HG03066 (cell line): ENCODE results near the gene JMJD1C.
"Not testable (repeated sequence)": the region's sequence is repeated elsewhere in the genome, so short reads cannot be mapped to it uniquely, and the experiment has no call there.

ENCODE experiments used
- ATAC-seq: cut with Tn5 transposase; IDR thresholded peaks from one replicate; pipeline ENCODE4 v1.9.1; 2021; ENCODE audit warnings: low read depth; ENCODE audit not compliant: unreplicated experiment

JMJD1C gene

DNA sequence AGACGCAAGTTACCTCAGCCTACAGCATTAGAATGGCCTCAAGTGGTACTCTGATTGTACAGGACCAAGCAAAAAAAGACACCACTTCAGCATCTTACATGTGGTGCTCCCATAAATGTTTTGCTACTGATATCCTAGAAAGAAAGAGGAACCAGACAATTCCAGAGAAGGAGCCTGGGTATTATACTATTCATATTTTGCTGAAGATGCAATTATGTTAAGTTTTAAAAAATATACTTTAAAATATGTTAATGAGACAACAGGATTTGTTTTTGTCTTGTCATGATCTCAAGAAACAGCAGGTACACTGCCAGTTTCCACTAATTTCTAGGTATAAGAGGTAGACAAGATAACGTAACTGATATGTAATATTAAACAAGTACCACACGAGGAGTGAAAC, 92.6 kb downstream of the JMJD1C start:
- no peak for ATAC-seq

DNA sequence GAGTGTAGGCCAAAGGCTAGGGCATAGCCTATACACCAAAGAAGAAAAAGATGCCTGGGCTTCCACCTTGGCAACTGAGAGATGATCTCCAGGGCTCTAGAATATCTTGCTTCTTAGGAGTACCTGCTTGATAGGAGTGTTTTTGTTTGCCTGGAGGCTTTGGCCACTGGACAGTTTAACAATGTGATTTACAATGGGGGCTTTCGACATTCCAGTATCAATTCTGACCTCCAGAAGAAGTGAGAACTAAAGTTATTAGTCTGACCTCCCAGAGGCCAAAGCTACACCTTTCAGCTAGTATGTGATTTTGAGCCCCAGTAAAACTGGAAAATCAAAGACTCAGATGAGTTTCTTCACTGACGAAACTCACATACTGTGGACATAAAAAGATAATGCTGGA, 96.1 kb downstream of the JMJD1C start:
- no peak for ATAC-seq

DNA sequence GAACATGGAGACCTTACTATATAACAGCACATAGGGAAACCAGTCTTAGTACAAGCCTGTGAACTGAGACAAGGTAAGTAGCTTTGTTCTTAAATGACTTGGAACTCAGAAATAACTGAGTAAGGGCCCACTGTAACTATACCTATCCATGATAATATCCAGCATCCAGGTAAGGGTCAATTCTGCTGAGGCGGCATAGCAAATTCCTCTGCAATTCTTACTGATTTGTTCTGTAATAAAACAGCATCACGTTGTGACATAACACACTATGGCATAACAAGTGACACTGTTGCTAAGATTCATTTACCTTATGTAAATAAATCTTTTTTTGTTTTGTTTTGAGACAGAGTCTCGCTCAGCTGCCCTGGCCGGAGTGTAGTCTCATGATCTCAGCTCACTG, 97.4 kb downstream of the JMJD1C start:
- no peak for ATAC-seq

DNA sequence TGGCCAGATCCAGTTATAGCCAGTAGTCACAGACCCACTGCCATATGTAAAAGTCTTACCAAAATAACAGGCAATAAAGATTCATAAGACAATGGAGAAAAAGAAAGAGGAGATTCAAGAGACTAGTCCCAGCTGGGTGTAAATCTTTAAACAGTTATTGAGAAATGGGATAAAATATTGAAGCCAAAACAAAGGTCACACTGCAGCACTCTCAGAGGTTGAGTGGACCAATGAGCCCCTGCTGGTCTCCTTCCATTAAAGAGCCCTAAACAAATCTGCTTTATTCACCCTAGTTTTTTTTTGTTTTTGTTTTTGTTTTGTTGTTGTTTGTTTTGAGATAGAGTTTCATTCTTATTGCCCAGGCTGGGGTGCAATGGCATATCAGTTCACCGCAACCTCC, 98.8 kb downstream of the JMJD1C start:
- no peak for ATAC-seq

DNA sequence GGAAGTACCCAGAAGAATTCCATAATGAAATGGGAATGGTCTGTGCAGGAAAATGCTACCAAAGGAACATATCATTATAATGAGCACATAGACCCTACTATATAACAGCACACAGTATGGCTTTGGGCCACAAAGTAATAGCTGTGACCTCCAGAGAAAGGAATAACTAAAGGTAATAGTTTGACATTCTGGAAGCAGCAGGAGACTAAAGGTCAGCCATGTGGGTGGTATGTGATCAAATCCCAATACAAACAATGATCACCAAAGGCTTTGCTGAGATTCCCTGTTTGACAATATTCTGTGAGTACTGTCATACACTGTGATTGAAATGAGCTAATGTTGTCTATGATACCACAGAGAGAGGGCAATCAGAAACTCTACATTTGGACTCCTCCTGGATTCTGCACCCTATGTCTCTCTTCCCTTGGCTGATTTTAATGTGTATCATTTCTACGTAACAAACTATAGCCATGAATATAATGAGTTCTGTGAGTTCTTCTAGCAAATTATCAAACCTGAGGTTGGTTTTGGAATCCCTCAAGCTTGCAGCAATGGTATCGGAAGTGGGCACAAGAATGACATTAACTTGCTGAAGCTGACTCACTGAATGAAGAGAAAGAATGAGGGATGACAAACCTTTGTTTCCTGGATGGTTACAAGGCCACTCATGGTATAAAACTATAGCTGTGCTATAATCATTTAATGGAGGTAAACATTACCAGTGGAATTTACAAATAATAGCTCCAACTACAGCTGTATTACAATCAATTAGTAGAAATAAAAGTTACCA, 99.6 kb downstream of the JMJD1C start:
- ATAC-seq, result no peak

DNA sequence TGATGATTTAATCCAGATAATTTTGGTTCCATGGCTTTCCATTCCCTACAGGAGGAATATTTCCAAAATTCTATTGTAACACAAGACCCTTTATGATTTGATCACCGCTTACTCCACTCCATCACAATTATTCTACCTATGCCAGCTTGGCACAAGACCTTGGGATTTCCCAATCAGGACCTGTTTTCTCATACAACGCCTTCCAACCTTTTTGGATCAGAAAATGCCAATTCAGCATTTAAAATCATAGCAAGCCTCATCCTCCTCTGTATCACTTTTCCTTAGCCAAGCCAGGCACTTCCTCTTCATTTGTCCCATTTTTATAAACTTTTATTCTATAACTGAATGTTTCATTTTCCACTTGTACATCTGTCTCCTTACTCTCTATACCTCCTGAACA, 100.9 kb downstream of the JMJD1C start:
- no peak for ATAC-seq

DNA sequence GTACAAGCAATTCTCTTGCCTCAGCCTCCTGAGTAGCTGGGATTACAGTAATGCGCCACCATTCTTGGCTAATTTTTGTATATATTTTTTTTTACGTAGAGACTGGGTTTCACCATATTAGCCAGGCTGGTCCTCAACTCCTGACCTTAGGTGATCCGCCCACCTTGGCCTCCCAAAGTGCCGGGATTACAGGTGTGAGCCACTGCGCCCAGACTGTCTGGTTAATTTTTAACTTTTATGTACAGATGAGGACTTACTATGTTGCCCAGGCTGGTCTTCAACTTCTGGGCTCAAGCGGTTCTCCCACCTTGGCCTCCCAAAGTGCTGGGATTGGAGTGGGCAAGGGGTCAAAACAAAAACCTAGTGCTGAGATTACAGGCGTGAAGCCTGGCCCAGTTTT, 101.8 kb downstream of the JMJD1C start:
- no peak for ATAC-seq

DNA sequence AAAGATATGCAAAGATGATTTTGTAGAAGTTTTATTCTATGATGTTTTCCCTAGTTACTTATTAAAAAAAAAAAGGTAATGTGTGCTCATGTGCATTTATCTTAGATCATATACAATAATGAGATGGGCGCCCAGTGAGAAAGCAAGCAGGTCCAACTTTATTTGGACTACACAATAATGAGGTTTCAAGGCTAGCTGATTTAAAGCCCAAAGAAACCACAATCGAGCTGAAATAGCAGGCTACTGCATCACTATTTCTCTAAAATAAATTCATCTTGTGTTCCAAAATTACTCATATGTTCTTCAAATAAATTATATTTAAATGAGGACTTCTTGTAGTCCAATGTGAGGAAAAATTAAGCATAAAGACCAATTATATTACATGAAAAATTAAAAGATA, 110.1 kb downstream of the JMJD1C start:
- no peak for ATAC-seq

DNA sequence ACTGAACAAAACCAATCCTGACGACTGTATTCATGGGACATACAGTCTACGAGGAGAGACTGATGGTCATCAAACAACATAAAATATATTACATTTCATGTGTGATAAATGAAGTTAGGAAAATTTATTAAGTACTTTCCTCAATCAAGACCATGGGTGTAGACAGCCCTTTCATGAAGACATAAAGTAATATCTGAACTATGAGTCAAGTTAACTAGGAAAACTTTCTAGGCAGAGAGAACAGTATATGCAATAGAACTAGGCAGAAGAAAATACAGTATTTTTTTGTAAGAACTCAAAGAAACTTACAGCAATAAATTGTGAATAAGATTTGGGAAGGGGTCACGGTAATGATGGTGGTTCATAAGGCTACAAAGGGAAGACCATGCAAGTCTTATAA, 112.8 kb downstream of the JMJD1C start:
- ATAC-seq, result no peak

DNA sequence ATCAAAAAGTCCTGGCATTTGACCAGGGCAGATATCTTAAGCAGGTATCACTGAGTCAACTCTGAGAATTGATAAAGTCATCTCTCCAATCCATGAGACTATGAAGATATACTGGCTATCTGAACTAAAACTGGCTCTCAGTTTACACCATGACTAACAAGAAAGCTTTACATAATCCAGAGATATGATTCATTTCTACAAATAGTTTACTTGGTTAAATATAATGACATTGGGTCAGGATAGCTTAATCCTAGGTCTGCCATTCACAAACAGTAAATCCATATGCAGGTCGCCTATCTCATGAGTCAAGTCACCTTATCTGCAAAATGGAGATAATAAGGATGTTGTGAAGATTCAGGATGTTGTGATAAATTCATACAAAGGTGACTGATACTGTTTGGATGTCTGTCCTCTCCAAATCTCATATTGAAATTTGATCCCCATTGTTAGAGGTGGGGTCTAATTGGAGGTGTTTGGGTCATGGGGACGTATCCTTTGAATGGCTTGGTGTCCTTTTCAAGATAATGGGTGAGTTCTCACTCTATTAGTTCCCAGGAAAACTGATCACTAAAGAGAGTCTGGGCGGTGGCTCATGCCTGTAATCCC, 117.4 kb downstream of the JMJD1C start:
- no peak for ATAC-seq

DNA sequence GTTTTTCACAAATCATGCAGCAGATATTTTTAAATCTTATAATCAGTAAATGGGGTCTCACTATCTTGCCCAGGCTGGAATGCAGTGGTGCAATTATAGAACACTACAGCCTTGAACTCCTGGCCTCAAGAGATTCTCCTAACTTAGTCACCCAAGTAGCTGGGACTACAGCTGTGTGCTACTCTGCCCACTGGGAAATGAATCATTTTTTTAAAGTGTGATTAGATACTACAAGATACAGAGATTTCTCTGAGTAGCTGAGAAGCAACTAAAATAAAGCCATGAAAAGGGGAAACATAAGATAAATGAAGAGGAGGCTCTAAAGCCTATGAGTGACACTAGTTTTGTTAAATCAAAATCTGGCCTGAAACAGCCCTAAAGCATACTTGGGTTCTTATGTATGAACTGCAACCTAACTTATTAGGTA, 119.7 kb downstream of the JMJD1C start:
- ATAC-seq, result no peak

DNA sequence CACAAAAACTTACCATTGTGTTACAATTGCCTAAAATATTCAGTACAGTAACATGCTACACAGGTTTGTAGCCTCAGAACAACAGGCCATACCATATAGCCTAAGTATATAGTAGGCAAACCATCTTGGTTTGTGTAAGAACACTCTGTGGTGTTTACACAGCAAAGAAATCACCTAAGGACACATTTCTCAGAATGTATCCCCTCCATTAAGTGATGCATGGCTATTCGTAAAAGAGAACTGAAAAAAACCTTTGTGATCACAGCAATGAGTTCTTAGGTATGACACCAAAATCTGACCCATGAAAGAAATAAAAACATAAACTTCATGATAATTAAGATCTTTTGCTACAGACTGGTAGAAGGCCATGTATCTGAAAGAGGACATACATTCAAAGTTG, 121.5 kb downstream of the JMJD1C start:
- ATAC-seq, result no peak

DNA sequence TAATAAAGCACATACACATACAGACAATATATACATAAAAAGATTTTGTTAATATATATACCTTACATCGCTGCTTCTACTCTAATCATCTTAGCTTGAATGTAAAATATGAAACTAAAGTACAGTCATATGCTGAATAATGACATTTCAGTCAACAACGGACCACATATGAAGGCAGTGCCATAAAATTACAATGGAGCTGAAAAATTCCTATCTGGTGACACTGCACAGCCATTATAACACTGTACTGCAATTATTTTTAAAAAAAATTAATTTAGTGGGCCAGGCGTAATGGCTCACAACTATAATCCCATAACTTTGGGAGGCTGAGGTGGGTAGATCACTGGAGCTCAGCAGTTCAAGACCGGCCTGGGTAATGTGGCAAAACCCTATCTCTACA, 122.3 kb downstream of the JMJD1C start:
- ATAC-seq, result no peak

DNA sequence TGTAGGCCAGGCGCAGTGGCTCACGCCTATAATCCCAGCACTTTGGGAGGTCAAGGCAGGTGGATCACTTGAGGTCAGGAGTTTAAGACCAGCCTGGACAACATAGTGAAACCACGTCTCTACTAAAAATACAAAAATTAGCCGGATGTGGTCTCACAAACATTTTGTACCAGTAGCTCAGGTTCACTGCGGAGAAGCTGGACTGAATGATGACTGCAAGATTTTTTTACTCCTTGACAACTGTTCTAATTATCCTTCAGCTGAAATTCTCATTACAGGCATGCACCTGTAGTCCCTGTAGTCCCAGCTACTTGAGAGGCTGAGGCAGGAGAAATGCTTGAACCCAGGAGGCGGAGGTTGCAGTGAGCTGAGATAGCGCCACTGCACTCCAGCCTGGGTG, 126.1 kb downstream of the JMJD1C start:
- ATAC-seq, result not testable (repeated sequence)

DNA sequence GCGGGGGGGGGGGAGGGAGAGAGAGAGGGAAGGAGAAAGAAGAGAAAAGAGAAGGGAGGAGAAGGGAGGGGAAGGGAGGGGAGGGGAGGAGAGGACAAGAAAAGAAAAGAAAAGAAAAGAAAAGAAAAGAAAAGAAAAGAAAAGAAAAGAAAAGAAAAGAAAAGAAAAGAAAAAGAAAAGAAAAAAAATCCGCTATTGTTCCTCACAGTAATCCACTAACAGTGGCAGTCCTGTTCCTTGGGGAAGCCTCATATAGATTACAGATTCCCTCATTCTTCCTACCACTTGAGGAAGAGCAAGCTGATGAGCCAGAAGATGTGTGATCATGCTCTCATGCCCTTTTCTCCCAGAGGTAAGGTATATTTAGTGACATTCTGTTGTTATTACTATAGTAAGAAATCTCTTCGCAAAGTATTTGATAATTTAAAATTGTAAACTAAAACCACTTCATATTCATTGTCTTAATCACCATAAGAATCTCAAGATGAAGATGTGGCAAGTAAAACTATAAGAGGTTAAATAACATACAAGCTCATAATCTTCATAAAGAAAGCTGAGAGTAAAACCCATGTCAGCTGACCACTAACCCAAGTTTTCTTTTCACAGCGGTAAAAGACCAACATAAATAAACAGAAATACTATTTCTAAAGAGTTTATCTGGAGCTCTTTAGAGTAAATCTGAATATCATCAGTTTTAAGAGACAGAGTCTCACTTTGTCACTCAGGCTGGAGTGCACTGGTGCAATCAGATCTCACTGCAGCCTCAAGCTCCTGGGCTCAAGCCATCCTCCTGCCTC, 128.1 kb downstream of the JMJD1C start:
- ATAC-seq, result no peak

DNA sequence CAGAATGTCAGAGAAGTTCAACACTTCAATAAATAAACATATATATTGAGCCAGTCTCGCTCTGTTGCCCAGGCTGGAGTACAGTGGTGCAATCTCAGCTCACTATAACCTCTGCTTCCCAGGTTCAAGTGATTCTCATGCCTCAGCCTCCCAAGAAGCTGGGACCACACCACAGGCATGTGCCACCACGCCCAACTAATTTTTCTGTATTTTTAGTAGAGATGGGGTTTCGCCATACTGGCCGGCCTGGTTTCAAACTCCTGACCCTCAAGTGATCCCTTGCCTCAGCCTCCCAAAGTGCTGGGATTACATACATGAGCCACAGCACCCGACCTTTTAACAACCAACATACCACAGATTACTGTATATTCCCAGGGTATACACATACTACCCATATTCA, 134.2 kb downstream of the JMJD1C start:
- no peak for ATAC-seq

DNA sequence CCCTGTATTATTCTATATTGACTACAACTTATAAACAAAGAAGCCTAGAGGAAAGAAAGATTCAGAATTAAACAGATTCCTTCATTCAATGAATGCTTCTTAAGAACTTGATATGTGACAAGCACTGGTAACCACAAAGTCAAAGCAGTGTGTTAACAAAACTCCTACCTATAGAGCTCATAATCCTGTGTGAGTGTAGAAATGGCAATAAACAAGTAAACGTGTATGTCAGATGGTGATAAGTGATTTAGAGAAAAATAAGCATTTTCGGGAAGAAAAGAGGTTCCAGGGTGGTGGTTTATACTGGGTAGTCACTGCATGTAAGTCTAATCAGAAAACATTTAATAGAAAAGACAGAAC, 141.3 kb downstream of the JMJD1C start:
- no peak for ATAC-seq

DNA sequence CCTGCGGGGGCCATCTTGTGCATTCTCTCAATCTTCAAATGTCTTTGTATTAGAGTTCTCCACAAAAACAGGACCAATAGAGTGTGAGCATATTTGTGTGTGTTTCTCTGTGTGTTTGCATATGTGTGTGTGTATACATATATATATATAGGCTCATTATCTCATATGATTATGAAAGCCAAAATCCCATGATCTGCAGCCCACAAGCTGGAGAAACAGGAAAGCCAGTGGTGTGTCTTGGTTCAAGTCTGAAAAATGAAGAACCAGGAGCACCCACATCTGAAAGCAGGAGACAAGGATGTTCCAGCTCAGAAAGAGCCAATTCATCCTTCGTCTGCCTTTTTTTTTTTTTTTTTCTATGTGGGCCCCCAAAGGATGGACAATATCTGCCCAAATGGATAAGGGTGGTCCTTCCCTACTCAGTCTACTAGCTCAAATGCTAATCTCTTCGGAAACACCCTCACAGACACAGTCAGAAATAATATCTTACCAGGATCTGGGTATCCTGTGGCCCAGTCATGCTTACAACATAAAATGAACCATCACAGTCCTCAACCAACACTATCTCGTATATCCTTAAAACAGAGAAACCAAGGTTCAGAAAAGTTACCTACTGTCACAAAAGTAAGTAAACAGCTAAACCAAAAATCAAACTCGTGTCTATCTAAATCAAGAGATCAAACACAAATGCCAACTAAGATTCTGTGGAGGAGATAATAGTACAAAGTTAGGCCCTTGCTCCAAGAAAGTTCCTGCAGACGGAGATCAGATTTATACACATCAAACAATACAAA, 141.9 kb downstream of the JMJD1C start:
- no peak for ATAC-seq

DNA sequence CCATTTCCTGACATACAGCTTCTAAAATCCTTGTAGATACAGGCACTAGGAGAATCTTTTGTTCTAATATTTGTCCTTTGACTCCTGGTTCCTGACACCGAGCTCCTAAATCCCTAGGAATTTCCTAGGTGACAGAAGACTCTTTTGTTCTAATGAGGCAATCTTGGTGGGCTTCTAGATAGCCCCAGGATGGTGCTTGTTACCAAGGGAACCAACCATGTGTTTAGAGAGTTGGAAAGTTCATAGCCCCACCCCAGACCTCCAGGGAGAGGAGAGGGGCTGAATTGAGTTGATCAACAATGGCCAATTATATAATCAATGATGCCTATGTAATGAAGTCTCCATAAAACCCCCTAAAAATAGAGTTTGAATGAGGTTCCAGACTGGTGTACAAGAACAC, 145.1 kb downstream of the JMJD1C start:
- ATAC-seq, result no peak

DNA sequence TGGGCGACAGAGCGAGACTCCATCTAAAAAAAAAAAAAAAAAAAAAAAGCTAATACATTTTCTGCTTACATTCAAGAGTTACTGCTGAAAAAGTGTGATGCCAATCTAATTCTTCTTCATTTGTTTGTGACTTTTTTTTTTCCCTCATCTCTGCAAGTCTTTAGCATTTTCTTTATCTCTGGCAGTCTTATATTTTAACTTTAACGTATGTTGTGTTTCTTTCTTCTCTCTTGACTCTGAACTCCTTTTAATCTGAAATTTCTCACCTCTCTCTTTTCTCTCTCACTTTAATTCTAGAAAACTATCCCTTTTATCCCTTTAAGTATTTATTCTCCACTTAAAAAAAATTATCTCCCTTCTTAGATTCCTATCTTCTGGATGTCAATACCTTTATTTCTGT, 146.5 kb downstream of the JMJD1C start:
- ATAC-seq, result no peak

DNA sequence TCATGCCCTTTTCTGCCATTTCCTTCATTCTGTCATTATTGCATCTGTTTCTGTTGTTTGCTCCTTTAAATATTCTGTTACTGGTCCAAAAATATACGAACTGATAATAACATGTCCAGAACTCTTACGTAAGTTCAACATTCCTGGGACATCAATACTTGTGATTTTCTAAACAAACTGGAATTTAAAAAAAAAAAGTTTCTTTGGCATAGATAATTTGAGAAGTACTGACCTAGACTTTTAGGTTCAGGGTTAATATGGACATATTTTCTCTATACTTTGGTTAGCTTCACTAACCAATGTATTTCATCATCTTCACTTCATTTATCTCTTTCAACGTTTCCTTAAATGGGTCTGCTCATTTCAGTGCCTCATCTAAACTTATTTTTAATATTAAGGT, 147.3 kb downstream of the JMJD1C start:
- no peak for ATAC-seq
